Measurements from ENCODE around the gene ABCB8.

Gene ABCB8

GRCh38 chr7:151005566-151005965 lies 22.7 kb upstream of the ABCB8 start:
- TF ChIP-seq CTCF (IDR thresholded peaks at IDR 0.05; ENCODE audit: borderline replicate concordance, insufficient read depth, low read depth, low read length): no peak
- no peak overlapping the region for H3K4me3 ChIP-seq (ENCODE audit: low read depth, low read length)

GRCh38 chr7:151006590-151007300 lies 21.5 kb upstream of the ABCB8 start:
- no peak for TF ChIP-seq CTCF (IDR thresholded peaks at IDR 0.05; ENCODE audit: borderline replicate concordance, insufficient read depth, low read depth, low read length)
- no peak overlapping the region for H3K4me3 ChIP-seq (ENCODE audit: low read depth, low read length)

GRCh38 chr7:151007469-151007898 lies 20.8 kb upstream of the ABCB8 start:
- no peak overlapping the region for H3K4me3 ChIP-seq (ENCODE audit: low read depth, low read length)
- no peak for TF ChIP-seq CTCF (IDR thresholded peaks at IDR 0.05; ENCODE audit: borderline replicate concordance, insufficient read depth, low read depth, low read length)

- H3K4me3 ChIP-seq (ENCODE audit: low read depth, low read length): peak overlapping the region; percentile 46
- no peak for TF ChIP-seq CTCF (IDR thresholded peaks at IDR 0.05; ENCODE audit: borderline replicate concordance, insufficient read depth, low read depth, low read length)
These were observed 20.1 kb upstream of the ABCB8 start for GRCh38 chr7:151008143-151008510.

- peak; percentile 96 for TF ChIP-seq CTCF (IDR thresholded peaks at IDR 0.05; ENCODE audit: borderline replicate concordance, insufficient read depth, low read depth, low read length)
- H3K4me3 ChIP-seq (ENCODE audit: low read depth, low read length): peak overlapping the region; percentile 46
These were observed 19.5 kb upstream of the ABCB8 start for GRCh38 chr7:151008511-151009323.

- no peak for TF ChIP-seq CTCF (IDR thresholded peaks at IDR 0.05; ENCODE audit: borderline replicate concordance, insufficient read depth, low read depth, low read length)
- no peak overlapping the region for H3K4me3 ChIP-seq (ENCODE audit: low read depth, low read length)
These were observed 18.8 kb upstream of the ABCB8 start for GRCh38 chr7:151009327-151010036.

Data from GM12875 (cell line).